RPMI8226 (cell line): ENCODE results near the gene DNAJC3.
A peak's percentile ranks its signal among the peaks of the same experiment; 100 is the strongest.
"Not testable (repeated sequence)": the region's sequence is repeated elsewhere in the genome, so short reads cannot be mapped to it uniquely, and the experiment has no call there.

ENCODE experiments used
- DNase-seq: peaks from one replicate; pipeline ENCODE4 v3.0.0-alpha.2; 2015

Gene DNAJC3, protein sequence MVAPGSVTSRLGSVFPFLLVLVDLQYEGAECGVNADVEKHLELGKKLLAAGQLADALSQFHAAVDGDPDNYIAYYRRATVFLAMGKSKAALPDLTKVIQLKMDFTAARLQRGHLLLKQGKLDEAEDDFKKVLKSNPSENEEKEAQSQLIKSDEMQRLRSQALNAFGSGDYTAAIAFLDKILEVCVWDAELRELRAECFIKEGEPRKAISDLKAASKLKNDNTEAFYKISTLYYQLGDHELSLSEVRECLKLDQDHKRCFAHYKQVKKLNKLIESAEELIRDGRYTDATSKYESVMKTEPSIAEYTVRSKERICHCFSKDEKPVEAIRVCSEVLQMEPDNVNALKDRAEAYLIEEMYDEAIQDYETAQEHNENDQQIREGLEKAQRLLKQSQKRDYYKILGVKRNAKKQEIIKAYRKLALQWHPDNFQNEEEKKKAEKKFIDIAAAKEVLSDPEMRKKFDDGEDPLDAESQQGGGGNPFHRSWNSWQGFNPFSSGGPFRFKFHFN

DNA sequence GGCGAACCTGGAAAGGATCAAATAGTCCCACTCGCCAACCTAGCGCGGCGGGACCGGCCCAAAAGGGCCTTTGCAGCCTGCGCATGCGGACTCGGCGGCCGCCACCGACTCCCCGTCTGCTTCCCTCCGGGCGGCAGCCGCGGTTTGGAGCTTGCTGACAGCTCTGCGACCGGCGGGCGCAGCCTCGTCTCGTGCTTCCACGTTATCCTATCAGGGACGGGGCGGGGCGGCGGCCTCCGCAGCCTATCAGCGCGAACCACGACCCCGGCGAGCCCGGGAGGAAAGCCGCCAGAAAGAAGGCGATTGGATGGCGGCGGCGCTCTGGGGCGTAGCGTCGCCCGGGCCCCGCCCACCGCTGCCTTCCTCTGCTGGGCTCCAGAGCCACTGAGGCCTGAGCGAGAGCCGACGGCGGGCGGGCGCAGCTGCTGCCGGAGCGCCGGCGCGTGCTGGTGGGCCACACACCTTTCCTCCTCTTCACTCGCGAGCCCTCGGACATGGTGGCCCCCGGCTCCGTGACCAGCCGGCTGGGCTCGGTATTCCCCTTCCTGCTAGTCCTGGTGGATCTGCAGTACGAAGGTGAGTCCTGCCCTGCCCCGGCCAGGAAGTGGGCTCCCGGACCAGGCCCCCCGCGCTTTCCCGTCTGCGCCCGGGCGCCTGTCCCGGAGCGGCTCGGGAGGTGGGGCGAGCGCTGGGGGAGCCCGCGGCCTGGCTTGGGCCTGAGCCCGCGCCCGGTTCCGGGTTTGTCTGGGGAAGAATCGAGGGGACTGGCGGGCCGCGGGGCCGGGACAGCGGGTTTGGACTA, at the start of gene DNAJC3:
Gene DNAJC3 (plus strand): TSS at position 378 of the 802 bp plus-strand sequence. CDS start 117 bp downstream, at position 495.
- DNase-seq = peak; percentile 96

DNA sequence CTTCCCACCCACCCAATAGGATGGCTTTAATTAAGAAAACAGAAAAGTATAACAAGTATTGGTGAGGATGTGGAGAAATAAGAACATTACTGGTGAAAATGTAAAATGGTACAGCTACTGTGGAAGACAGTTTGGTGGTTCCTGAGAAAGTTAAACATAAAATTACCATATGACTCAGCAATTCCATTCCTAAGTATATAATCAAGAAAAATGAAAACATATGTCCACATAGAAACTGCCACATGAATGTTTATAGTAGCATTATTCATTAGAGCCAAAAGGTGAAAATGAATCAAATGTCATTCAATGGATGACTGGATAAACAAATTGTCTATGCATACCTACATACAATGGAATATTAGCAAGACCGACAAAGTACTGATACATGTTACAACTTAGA, 49.3 kb upstream of the DNAJC3 start:
- DNase-seq = no peak

DNA sequence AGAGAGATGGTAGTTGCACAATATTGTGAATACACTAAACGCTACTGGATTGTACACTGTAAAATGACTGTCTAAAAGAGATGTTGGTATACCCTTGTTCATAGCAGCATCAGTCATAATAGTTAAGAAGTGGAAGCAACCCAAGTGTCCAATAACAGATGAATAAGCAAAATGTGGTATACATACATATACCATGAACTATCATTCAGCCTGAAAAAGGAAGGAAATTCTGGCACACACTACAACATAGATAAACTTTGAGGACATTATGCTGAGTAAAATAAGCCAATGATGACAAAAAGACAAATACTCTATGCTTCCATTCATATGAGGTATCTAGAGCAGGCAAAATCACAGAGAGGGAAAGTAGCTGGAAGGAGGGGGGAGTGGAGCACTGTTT, 48.5 kb upstream of the DNAJC3 start:
- DNase-seq = no peak

DNA sequence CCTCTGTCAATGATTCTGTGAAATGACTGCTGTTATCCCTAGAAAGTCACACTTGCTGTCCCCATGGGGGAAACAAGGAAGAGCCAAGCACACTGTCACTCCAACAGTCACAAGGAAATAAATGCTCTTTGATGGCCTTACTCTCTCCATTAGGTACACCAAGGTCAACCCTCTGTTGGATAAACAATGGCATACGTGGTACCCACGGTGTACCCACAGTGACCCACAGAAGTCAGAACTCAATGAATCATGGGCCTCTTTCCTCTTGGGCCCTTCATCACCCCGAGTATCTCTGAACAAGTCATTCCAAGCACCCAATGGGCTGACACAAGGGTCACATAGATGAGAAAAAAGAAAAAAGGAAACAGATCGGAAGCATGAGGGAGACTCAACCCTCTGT, 47.9 kb upstream of the DNAJC3 start:
- no peak for DNase-seq

DNA sequence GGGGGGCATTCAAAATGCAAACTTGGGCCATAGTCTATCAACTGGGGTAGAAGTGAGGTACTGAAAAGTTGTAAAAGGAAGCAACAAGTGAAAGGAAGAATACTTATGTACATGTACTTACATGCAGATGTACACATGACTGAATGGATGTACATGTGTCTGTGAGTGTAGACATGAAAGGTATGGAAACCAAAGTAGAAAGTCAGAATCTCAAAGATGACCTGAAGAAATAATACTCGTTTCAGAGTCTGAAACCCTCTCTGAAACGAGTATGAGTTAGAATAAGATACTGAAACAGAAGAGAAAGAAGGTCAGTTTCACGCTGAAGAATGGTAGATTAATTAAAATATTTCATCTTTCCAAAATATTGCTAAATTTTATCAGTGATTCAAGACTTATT, 46.3 kb upstream of the DNAJC3 start:
- DNase-seq = no peak

DNA sequence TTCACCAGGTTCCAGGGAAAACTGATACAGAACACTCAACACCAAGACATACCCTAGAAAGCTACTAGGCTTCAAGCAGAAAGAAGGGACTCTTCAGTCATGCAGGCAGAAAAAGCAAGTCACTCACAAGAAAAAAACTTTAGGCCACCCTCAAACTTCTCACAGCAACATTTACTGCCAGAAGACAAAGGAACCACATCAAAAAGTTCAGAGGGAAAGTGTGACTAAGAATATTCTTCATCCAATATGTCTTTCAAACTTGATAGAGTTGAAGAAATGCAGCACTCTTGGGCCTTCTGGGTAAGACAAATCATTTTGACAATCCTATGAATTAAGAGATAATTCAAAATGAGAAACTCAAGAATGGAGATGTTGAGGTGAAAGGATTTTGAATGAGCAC, 40.1 kb upstream of the DNAJC3 start:
- DNase-seq = no peak

DNA sequence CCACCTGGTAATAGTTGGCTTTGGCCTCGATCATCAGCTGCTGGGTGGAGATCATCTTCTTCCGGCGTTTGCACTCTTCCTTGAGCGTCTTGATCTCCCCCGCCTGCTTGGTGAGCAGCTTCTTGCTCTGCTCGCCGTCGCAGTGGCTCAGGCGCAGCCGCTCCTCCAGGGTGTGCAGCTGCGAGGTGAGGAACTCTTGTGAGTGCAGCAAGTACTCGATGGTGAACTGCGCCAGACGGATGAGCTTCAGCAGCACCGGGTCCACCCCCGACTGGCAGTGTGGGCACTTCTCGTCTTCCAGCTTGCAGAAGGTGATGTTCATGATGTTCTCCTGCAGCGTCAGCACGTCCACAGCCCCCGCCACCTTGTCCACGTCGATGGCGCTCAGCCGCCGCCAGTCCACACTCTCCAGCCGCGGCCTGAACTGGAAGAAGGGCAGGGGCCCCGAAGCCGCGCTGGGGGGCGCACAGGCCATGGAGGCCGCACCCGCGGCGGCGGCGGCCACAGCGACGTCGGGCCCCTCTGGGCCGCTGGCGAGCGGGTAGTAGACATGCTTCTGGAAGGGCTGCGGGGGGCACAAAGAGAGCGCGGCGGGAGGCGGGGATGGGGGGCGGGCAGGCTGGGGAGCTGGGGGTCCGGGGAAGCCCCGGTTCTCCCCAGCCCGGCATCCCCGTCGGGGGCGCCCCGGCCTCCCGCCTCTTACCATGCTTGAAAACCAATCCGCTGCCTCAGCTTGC, 35.5 kb upstream of the DNAJC3 start:
- DNase-seq = no peak

DNA sequence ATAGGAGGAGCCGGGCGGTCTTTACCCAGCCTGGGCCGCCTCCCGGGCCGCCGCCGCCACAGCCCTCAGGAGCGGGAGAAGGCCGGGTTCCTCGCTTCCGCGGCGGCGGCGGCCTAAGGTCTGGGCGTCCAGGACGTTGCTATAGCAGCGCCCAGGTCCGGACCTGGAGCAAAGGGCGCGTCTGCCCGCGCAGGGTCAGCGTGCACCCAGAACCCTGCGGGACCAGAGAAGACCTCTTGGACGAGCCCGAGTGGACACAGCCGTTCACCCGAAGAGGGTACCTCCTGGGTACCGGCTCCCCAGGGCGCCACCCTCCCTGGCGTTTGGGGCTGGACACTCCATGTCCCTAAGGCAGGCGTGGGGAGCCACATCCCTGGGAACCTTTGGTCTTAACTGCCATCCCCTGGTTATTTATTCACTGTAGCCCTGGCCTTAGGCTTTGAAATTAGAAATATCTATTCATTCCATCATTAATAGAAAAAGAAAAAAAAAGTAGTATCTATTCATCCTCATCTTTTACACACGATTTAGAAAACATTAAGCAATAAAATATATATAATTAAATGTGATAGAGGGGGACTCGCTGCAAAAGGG, 34.8 kb upstream of the DNAJC3 start:
- no peak for DNase-seq

DNA sequence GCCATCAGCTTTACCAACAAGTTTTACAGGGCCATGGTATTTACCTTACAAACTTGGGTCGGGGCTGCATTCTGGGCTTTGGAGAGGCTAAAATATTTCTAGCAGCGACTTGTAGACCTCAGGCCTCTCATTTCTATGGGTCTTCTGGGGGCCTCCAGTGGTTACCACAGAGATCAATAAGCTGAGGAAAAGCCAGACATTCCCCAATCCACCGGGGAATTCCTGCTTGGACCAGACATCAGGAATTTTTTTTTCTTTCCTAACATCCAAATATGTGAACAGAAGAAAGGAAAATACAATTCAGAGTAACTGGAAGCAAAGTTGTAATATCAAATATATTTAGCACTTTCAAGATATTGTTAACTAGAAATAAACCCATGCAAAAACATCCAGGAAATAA, 33.9 kb upstream of the DNAJC3 start:
- no peak for DNase-seq

DNA sequence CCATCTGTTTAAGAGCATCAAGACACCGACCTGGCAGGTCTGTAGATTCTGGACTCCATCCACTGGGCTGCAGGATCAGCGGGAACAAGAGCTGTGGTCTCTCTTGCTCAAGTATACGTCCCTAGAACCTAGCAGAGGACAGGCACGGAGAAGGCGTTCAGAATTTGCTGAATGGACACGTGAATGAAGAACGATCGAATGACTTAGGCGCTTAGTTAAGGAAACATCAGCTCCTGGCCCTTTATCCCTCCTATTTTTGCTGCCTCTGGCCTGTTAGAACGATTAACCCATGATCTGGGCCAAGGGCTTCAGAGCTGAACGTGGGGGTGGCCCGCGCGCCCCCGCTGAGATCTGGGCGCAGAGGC, 33.4 kb upstream of the DNAJC3 start:
- no peak for DNase-seq

DNA sequence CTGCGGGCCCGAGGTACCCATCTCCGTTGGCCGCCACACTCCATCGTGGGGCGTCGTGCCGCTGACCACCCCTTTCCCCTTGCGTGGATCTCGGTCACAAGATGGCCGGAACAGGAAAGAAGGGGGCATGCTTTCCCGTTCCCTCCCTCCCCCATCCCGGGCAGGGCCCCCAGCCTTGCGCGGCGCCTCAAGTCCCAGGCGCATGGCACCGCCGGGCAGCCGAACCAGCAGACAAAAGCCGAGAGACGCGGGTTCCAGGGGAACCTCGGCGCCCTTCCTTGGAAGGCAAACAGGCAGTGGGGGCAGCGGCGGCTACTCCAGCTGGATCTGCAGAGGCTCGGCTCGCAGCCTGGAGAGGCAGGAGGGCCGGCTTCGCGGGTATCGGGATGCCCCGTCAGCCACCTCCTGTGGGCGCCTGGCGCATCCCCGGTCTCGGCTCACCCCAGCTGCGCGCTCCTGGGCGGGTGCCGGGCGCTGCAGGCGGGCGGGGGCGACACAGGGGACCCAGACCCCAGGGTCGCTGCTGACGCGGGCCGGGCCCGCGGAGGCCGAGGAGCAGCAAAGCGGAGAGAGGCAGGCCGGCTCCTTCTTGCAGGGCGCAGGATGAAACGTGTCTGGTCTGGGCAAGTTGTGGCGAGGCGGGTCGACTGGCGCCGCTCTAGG, 32.9 kb upstream of the DNAJC3 start:
- DNase-seq = no peak

DNA sequence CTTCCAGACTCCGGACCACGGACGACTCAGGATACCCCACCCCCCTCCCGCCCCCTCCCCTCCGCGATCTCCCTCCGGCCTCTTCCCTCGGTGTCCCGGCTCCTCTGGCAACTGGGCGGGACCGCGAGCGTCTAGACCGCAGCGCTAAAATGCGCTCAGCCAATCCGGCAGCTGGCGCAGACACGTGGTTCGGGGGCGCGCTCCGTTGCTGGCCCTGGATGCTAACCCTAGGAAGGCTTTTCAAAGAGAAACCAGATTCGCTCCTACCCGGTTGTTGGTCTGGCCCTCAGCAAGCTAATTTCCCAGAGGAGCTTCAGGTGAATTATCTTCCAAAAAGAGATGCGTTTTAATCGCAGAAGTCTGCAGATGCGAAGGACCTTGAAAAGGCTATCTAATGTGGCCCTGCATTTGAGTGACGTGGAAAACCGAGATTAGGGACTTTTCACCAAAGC, 32.3 kb upstream of the DNAJC3 start, which contains the start of gene DZIP1:
Gene DZIP1 (minus strand): TSS at position 106 of the 452 bp plus-strand sequence. CDS start 2,677 bp downstream, outside the sequence.
- DNase-seq = peak; percentile 38

DNA sequence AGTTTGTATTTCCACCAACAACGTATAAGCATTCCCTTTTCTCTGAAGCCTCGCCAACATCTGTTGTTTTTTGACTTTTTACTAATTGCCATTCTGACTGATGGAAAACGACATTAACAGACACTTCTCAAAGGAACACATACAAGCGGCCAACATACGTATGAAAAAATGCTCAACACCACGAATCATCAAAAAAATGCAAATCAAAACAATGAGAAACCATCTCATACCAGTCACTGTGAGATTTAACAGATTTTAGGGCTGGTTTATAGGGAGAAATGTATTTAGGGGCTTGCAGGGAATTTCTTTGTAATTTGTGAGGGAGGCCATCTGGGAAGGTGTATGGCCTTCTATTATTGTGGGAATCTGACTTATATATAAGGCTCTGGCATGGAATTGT, 29.6 kb upstream of the DNAJC3 start:
- no peak for DNase-seq

DNA sequence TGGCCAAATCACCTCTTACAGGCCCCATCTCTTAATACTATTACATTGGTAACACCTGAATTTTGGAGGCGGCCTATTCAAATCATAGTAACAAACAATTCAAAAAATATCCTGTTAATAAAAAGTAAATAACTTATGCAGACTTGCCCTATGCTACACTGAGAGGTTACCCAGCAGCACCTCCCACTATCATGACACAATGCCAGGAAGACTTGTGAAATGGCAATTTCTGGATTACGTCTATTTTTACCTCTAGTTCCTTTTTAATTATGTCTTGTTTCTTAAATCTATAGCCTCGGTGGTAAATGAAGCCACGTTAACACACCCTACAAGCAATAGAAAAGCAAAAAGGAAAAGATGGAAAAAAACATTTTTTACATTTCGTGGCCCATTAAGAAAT, 26.2 kb upstream of the DNAJC3 start:
- DNase-seq = no peak

DNA sequence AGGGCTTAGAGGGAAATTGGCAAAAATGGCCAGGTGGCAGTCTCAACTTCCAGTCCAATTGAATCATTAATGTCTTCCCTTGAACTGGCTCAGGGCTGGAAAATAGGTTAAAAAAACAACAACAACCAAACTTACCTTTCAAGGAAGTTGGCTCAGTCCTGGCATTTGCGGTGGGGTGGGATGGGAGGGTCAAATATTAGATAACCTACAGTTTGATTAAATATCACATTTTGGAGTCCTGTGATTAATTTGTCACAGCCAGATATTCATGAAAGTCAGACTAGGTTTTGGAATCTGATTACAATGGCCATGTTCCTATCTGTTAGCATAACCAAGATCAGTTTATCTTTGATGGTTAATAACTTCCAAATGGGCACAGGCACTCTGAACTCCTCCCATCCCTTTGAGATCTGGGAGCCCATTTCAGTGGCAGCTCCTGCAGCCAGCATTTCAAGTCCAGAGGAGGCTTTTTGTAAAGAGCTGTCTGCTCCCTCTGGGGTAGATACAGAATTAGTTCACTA, 24.6 kb upstream of the DNAJC3 start:
- DNase-seq = no peak

DNA sequence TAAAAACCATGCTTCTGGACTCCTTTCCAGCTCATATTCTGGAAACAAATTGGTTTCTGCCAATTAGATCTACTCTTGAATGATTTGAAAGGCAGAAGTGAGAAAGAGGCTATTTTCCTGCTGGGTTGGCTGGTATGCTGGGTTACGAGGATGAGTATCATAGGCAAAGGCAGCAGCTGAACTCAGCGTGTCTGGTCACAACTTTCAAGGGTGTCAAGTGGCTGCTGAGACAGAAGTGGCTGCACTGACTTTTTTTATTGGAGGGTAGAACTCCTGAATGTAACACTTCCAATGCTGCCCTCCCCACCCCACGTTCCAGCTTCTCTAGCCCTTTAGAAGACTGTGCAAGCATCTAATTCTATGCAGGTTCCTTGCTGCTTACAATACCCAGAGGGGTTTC, 24.1 kb upstream of the DNAJC3 start:
- no peak for DNase-seq

DNA sequence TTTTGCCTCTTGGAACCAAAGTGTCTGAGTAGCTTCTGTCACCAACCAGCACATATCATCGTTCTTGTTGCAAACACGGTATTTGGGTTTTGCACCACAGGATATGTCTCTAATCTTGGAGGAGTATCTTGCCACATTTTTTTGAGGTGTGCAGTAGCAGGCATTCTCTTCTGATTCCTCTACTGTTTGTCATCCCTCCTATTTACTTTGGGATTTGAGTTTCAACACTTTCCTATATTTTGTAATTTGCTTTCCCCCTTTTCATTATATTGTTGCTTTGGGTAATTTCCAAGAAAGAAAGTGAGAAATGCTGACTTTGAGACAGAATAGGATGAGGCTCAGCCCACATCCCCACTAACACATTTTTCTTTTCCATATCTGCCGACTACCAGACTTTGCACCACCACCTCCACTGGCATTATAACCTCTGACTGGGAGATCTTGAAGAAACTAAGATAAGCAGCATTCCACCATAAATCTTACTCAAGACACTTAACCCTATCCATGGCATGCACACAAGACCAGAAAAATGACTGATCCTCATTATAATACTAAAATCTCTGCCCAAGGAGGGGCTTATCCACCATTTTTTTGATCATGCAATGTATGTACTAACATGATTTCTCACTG, 20.4 kb upstream of the DNAJC3 start:
- DNase-seq = no peak

DNA sequence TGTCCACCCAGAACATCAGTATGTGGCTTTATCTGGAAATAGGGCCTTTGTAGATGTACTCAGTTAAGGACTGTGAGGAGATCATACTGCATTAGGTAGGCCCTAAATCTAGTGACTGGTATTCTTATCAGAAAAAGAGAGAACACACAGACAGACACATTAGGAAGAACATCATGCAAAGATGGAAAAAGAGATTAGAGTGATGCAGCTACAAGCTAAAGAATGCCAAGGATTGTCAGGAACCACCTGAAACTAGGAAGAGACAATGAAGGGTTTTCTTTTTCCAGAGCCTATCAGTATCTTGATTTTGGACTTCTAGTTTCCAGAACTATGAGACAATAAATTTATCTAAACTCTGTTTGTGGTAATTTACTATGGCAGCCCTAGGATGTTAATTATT, 17.4 kb upstream of the DNAJC3 start:
- DNase-seq = no peak

DNA sequence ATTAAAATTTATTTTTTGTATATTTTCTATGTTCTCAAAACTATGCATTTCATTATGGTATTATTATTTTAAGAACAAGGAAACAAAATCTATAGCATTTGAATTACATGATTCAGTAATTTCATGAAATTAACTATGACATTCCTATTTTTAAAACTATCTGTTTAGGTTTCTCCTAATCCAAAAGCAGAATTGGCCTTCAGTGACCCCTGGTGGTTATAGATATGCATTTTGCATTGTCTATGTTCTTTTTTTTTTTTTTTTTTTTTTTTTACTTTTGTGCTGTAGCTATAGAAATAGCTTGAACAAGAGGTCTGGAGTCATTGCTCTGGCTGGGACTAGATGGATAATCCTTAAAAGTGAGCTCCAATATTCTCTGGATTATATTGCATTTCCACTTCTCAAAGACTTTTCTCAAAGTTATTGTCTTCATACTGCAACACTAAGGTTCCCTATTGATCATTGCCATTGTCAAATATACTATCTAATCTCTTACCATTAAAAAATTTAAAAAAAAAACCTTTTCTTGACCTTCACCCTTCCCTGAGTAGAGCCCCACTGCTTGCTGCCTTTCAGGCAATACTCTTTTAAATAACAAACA, 15.9 kb upstream of the DNAJC3 start:
- DNase-seq = peak; percentile 52

DNA sequence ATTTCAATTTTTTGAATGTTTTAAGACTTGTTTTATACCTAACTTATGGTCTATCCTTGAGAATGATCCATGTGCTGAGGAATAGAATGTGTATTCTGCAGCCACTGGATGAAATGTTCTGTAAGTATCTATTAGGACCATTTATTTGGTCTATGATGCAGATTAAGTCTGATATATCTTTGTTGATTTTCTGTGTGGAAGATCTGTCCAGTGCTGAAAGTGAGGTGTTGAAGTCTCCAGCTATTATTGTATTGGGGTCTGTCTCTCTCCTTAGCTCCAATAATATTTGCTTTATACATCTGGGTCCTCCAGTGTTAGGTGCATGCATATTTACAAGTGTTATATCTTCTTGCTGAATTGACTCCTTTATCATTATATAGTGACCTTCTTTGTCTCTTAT, 9.7 kb upstream of the DNAJC3 start:
- DNase-seq = not testable (repeated sequence)

DNA sequence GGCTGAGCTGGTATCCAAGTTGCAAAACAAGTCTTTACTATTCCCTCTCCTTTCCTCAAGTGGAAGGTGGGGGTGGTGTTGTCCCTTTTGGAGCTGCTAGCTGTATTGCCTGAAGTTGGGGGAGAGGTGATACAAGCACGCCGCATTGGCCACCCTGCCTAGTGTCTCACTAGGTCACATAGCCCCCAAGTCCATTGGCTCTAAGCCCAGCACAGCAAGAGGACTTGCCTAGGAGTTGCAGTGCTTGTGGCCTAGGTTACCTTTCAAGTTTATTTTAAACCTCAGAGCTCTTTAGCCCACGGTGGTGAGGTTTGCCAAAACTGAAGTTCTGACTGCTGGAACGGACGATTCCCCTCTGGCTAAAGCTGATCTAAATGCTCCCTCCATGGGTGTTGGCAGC, 5.3 kb upstream of the DNAJC3 start:
- DNase-seq = no peak
